Tracheal epithelial cell (primary cell): ENCODE results near the gene EPHA1. TPM values are rescaled to one million over a fixed set of nuclear protein-coding genes. Genes with fewer than 3 reads are reported as not detected.

Experiments
- total RNA-seq: library from RNA; depleted of rRNA; stranded (reverse); fragments of >200 nt; gene quantifications from 2 replicates; pipeline ENCODE4 v1.2.1, GENCODE V29; 2014

Gene EPHA1
- total RNA-seq, result 40.7 and 52.5 TPM in 2 replicates

GRCh38 chr7:143408686-143409561 lies at the start of gene EPHA1:
EPHA1 (minus strand) TSS chr7:143408856; CDS start chr7:143408805, 51 bp downstream.

GRCh38 chr7:143443153-143443552 lies 34.5 kb upstream of the EPHA1 start, which contains the start of gene TAS2R60:
TAS2R60 (plus strand) TSS chr7:143443453; CDS start chr7:143443453, 0 bp downstream.

GRCh38 chr7:143380646-143381426 lies 27.8 kb downstream of the EPHA1 start, which contains the start of gene ZYX:
ZYX (plus strand) TSS chr7:143381345; CDS start chr7:143381572, 227 bp downstream.

GRCh38 chr7:143362131-143363015 lies 46.3 kb downstream of the EPHA1 start, which contains the start of gene FAM131B:
FAM131B (minus strand) TSS chr7:143362713; CDS start chr7:143362603, 110 bp downstream.

Other genes with a start within 250 kb of the EPHA1 start
- gene TAS2R39, start 225.4 kb downstream of the EPHA1 start, total RNA-seq, result not detected in 2 replicates
- 0.24 TPM in 1 of 2 replicates, not detected in the other for gene TAS2R40, start 186.8 kb downstream of the EPHA1 start, total RNA-seq
- 94.2 and 99.5 TPM in 2 replicates for gene GSTK1, start 145.4 kb downstream of the EPHA1 start, total RNA-seq
- gene TMEM139, start 123.9 kb downstream of the EPHA1 start, total RNA-seq, result 3.0 and 13.5 TPM in 2 replicates
- gene CASP2, start 120.5 kb downstream of the EPHA1 start, total RNA-seq, result 10.0 and 15.7 TPM in 2 replicates
- under 0.01 TPM in 1 of 2 replicates, not detected in the other for gene CLCN1, start 92.7 kb downstream of the EPHA1 start, total RNA-seq
- gene FAM131B, start 46.1 kb downstream of the EPHA1 start, total RNA-seq, result 0.21 and 0.24 TPM in 2 replicates
- gene ZYX, start 27.5 kb downstream of the EPHA1 start, total RNA-seq, result 15.8 and 21.0 TPM in 2 replicates
- gene TAS2R60, start 34.6 kb upstream of the EPHA1 start, total RNA-seq, result not detected in 2 replicates
- not detected in 2 replicates for gene TAS2R41, start 69.0 kb upstream of the EPHA1 start, total RNA-seq
- 0.21 and 0.48 TPM in 2 replicates for gene CTAGE15, start 162.9 kb upstream of the EPHA1 start, total RNA-seq
- gene TCAF2, start 212.1 kb upstream of the EPHA1 start, total RNA-seq, result 0.85 and 4.1 TPM in 2 replicates